B cell (primary cell): ENCODE measurements around the gene NTHL1. TPM values are rescaled to one million over a fixed set of nuclear protein-coding genes. Genes with fewer than 3 reads are reported as not detected.
A peak's percentile ranks its signal among the peaks of the same experiment; 100 is the strongest.

ENCODE experiments used
- ATAC-seq: fragments of 200-7000 bp; cut with Tn5 transposase; one replicate; pipeline ENCODE4 v1.10.0; 2021; ENCODE audit warnings: low read depth, mild to moderate bottlenecking, moderate number of reproducible peaks, moderate library complexity
- CTCF ChIA-PET: fragments of 350-600 bp; sonication (Branson Sonifier 250); formaldehyde crosslinking; loops from one replicate; lab custom pipeline; 2021; ENCODE audit warnings: antibody characterized with exemption, inconsistent platforms; lab: Charles Lee
- POLR2A ChIA-PET: fragments of 350-600 bp; sonication (Branson Sonifier 250); formaldehyde crosslinking; loops from one replicate; lab custom pipeline; 2021; ENCODE audit warnings: antibody characterized with exemption; lab: Charles Lee
- DNase-seq: peaks from one replicate; pipeline ENCODE4 v3.0.0; 2013
- H2AFZ ChIP-seq: 2 replicates; pipeline ENCODE4 v1.6.1; 2012; ENCODE audit warnings: mild to moderate bottlenecking, low read depth, low read length; ENCODE audit not compliant: insufficient read depth, poor library complexity, severe bottlenecking
- H3K27ac ChIP-seq, 2 donors: 1 replicate in 1 of 2; 2 replicates in 1 of 2; pipeline ENCODE4 v1.5.1; 2012 to 2013; ENCODE audit warnings: low read length in 2 of 2, mild to moderate bottlenecking in 2 of 2, moderate library complexity in 1 of 2
- H3K27me3 ChIP-seq, 4 experiments: fragments of 200-600 bp in 1 of 4; sonication (generic) in 1 of 4; replicated peaks in 1 of 4; 1 replicate in 2 of 4; 2 replicates in 2 of 4; pipeline versions ENCODE4 v1.6.1 to v1.7.0; 2013 to 2016; ENCODE audit warnings: low read length in 3 of 4, mild to moderate bottlenecking in 2 of 4, mixed read lengths in 1 of 4, moderate library complexity in 1 of 4; ENCODE audit not compliant: insufficient read depth in 4 of 4, control insufficient read depth in 3 of 4; ENCODE audit errors: control extremely low read depth in 1 of 4
- H3K36me3 ChIP-seq, 2 experiments: replicated peaks in 1 of 2; 1 replicate in 1 of 2; 2 replicates in 1 of 2; pipeline versions ENCODE4 v1.6.1 to v1.7.1; 2013; ENCODE audit warnings: low read length in 1 of 2; ENCODE audit not compliant: insufficient read depth in 2 of 2, control insufficient read depth in 1 of 2; ENCODE audit errors: control extremely low read depth in 1 of 2, extremely low read depth in 1 of 2
- H3K4me1 ChIP-seq, 2 donors: fragments of 200-600 bp in 1 of 2; sonication (generic) in 1 of 2; 1 replicate in 1 of 2; 2 replicates in 1 of 2; pipeline versions ENCODE4 v1.5.1 to v1.6.1; 2013 to 2017; ENCODE audit warnings: low read length in 2 of 2; ENCODE audit not compliant: control insufficient read depth in 2 of 2, insufficient read depth in 2 of 2
- H3K4me2 ChIP-seq: replicated peaks from 2 replicates; pipeline ENCODE3; 2012; ENCODE audit warnings: mild to moderate bottlenecking, low read depth, low read length; ENCODE audit not compliant: poor library complexity, severe bottlenecking
- H3K4me3 ChIP-seq, 5 experiments: fragments of 200-600 bp in 1 of 5; sonication (generic) in 1 of 5; 1 replicate in 3 of 5; 2 replicates in 2 of 5; pipeline versions ENCODE4 v1.5.1 to v1.7.0; 2011 to 2016; ENCODE audit warnings: low read length in 4 of 5, mild to moderate bottlenecking in 4 of 5, low read depth in 2 of 5, control low read depth in 1 of 5, moderate library complexity in 1 of 5; ENCODE audit not compliant: insufficient read depth in 1 of 5; ENCODE audit errors: control extremely low read depth in 1 of 5, extremely low read depth in 1 of 5
- H3K79me2 ChIP-seq: fragments of 200-600 bp; sonication (generic); one replicate; pipeline ENCODE4 v1.6.0; 2016; ENCODE audit warnings: low read length; ENCODE audit not compliant: control insufficient read depth, insufficient read depth
- H3K9ac ChIP-seq: fragments of 200-600 bp; sonication (generic); 2 replicates; pipeline ENCODE4 v1.6.1; 2017; ENCODE audit warnings: mild to moderate bottlenecking, low read length, moderate library complexity
- H3K9me3 ChIP-seq, 3 donors: one replicate each; pipeline versions ENCODE4 v1.6.1 to v1.7.1; 2013; ENCODE audit warnings: low read length in 2 of 3; ENCODE audit not compliant: control insufficient read depth in 2 of 3, insufficient read depth in 1 of 3; ENCODE audit errors: control extremely low read depth in 1 of 3
- H4K20me1 ChIP-seq: 2 replicates; pipeline ENCODE4 v1.6.0; 2012; ENCODE audit warnings: mild to moderate bottlenecking, low read length; ENCODE audit not compliant: insufficient read depth, control insufficient read depth, poor library complexity, severe bottlenecking
- H3K27ac Mint-ChIP-seq: one replicate; pipeline ENCODE4 v1.8.0; 2021; ENCODE audit warnings: mixed read lengths
- H3K27me3 Mint-ChIP-seq: one replicate; pipeline ENCODE4 v1.8.0; 2021; ENCODE audit warnings: mixed read lengths
- H3K4me1 Mint-ChIP-seq: one replicate; pipeline ENCODE4 v1.8.0; 2021; ENCODE audit warnings: mixed read lengths
- H3K4me3 Mint-ChIP-seq: one replicate; pipeline ENCODE4 v1.8.0; 2021; ENCODE audit warnings: mixed read lengths
- H3K9me3 Mint-ChIP-seq: one replicate; pipeline ENCODE4 v1.8.0; 2022; ENCODE audit warnings: mixed read lengths; ENCODE audit not compliant: insufficient read depth
- EZH2 ChIP-seq: IDR thresholded peaks from 2 replicates; pipeline ENCODE4 v1.6.1; 2012; ENCODE audit warnings: borderline replicate concordance, low read depth, mild to moderate bottlenecking, moderate library complexity, low read length; ENCODE audit not compliant: insufficient read depth, poor library complexity, severe bottlenecking
- WGBS: methylation state at CpG from one replicate; pipeline ENCODE4 v1.1.5; 2013; ENCODE audit warnings: missing lambda C conversion rate; ENCODE audit not compliant: insufficient coverage; 5-methylcytosine and 5-hydroxymethylcytosine counted together
- intact Hi-C: fragments of 100-400 bp; cut with micrococcal nuclease; formaldehyde crosslinking; loops from one replicate; pipeline ENCODE4 v1.10.0; 2022
- polyA plus RNA-seq: library from polyadenylated mRNA; depleted of rRNA; stranded (reverse); fragments of >200 nt; gene quantifications from 2 replicates; pipeline ENCODE4 v1.2.3, GENCODE V29; 2012
- total RNA-seq, 2 donors: library from RNA; stranded (reverse); fragments of 120-200 nt in 1 of 2; gene quantifications; 1 replicate in 1 of 2; 2 replicates in 1 of 2; pipeline versions ENCODE4 v1.2.3 to v1.2.4, GENCODE V29; 2013 to 2022
- TF ChIP-seq, protein P1 (sequence below): fragments of 200-600 bp; IDR thresholded peaks from one replicate; pipeline ENCODE4 v1.8.0; 2022; ENCODE audit warnings: antibody characterized with exemption, mild to moderate bottlenecking

Gene NTHL1
- total and polyA plus RNA-seq, 2 donors (not counting 1 experiment from before 2014, with no cell fraction given) = 17.5 to 27.6 TPM

- Histone ChIP-seq H3K9ac (no peak overlapping the region), H3K4me1 (peaks cover 8 to 17% of the 10 kb centered on the region in 2 donors), H3K4me2 (no peak overlapping the region), H3K36me3 (no peaks in the 10 kb centered on the region), H4K20me1 (no peaks in the 10 kb centered on the region), H3K9me3 (no peaks in the 10 kb centered on the region), H3K79me2 (no peaks in the 10 kb centered on the region), H3K27ac (no peak overlapping the region), H3K4me3 (no peak overlapping the region), H2AFZ (no peak overlapping the region), H3K27me3 (peaks cover 0 to 31% (median 9%) of the 10 kb centered on the region in 4 experiments)
- Mint-ChIP-seq H3K9me3 (no peaks in the 10 kb centered on the region), H3K27me3 (peaks cover 15% of the 10 kb centered on the region), H3K4me1 (peaks cover 2% of the 10 kb centered on the region), H3K4me3 (no peak overlapping the region), H3K27ac (no peak overlapping the region)
- ChIA-PET CTCF (interaction anchor here (0.6 to 1.7 kb wide), 3 partner anchors 12 to 138 kb away, joined by 3 to 10 read pairs (median 3); no protein-coding TSS in a partner anchor), POLR2A (no interaction called here)
- ATAC-seq = no peak
- WGBS = 40% methylated on average over 10 of the region's 13 CpGs
- no peak for TF ChIP-seq EZH2
- TF ChIP-seq, protein P1, sequence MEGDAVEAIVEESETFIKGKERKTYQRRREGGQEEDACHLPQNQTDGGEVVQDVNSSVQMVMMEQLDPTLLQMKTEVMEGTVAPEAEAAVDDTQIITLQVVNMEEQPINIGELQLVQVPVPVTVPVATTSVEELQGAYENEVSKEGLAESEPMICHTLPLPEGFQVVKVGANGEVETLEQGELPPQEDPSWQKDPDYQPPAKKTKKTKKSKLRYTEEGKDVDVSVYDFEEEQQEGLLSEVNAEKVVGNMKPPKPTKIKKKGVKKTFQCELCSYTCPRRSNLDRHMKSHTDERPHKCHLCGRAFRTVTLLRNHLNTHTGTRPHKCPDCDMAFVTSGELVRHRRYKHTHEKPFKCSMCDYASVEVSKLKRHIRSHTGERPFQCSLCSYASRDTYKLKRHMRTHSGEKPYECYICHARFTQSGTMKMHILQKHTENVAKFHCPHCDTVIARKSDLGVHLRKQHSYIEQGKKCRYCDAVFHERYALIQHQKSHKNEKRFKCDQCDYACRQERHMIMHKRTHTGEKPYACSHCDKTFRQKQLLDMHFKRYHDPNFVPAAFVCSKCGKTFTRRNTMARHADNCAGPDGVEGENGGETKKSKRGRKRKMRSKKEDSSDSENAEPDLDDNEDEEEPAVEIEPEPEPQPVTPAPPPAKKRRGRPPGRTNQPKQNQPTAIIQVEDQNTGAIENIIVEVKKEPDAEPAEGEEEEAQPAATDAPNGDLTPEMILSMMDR = peak; percentile 51
- intact Hi-C loops = no loop called here
- no peak for DNase-seq
These were observed 31.2 kb downstream of the NTHL1 start for GRCh38 chr16:2016407-2016922.

DNA sequence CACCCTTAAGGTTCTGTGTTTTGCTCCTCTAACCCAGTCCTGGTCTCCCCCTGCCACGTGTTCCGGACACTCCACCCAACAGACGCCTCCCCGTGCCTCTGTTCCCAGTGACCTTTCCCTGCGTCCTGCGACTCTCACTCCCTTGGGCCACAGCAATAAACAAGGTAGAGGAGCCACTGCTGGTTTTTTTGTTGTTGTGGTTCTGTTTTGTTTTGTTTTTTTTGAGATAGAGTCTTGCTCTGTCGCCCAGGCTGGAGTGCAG lies 31.8 kb downstream of the NTHL1 start:
- Mint-ChIP-seq H3K27me3 (peaks cover 15% of the 10 kb centered on the region), H3K4me3 (no peak overlapping the region), H3K4me1 (peaks cover 2% of the 10 kb centered on the region), H3K27ac (no peak overlapping the region), H3K9me3 (no peaks in the 10 kb centered on the region)
- intact Hi-C loops = no loop called here
- ChIA-PET CTCF (interaction anchor here (0.6 to 1.7 kb wide), 2 partner anchors 125 to 139 kb away, joined by 3 to 10 read pairs; no protein-coding TSS in a partner anchor), POLR2A (no interaction called here)
- Histone ChIP-seq H3K9ac (no peak overlapping the region), H3K27ac (no peak overlapping the region), H3K4me1 (peaks cover 8 to 17% of the 10 kb centered on the region in 2 donors), H3K4me3 (no peak overlapping the region), H3K4me2 (no peak overlapping the region), H4K20me1 (no peaks in the 10 kb centered on the region), H3K9me3 (no peaks in the 10 kb centered on the region), H2AFZ (no peak overlapping the region), H3K79me2 (no peaks in the 10 kb centered on the region), H3K36me3 (no peaks in the 10 kb centered on the region), H3K27me3 (peaks cover 0 to 26% (median 8%) of the 10 kb centered on the region in 4 experiments)
- 96% methylated on average over 4 of the region's 7 CpGs for WGBS
- ATAC-seq = no peak
- TF ChIP-seq, protein P1 = no peak
- no peak for DNase-seq
